IPS-11a (cell line): ENCODE results near the gene HES2.
A peak's percentile ranks its signal among the peaks of the same experiment; 100 is the strongest.
"Not testable (repeated sequence)": the region's sequence is repeated elsewhere in the genome, so short reads cannot be mapped to it uniquely, and the experiment has no call there.

ENCODE experiments used
- H3K4me3 ChIP-seq: one replicate; pipeline ENCODE4 v1.5.1; 2013; ENCODE audit warnings: low read depth, low read length, control low read depth

Gene HES2

GRCh38 chr1:6419397-6419803 is 319 bp downstream of the HES2 start:
- peak overlapping the region; percentile 4 for H3K4me3 ChIP-seq

GRCh38 chr1:6418668-6419396 is 887 bp downstream of the HES2 start:
- peak overlapping the region; percentile 24 for H3K4me3 ChIP-seq

DNA sequence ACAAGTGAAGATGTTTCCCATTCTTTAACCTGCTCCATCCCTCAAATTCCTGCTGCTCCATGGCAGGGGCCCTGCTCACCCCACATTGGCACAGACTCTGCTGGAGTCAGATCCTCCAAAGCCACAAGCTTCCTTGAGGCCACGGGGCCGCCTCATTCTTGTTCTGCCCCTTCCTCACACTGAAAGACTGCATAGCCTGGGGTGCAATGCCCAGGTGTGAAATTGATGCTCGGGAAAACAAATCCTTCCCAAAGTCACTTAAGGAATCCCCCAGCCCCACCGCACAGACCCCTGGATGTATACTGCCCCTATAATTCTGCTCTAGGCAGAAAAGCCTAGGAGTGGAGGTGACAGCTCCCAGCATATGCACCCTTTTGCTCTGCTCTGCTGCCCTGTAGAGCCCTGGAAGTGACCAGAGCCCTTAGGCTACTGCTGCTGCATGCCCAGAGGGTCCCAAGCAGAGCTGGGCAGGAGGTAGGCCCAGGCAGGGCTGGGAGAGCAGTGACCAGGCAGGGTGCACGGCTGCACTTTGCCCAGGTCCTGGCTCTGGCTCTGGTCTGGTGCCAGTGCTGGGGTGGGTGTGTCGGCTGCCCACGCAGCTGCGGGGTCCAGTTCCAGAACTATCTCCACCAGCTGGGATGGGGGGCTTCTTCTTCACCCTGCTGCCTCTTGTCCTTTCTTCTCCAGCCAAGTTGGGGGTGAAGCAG is 1.6 kb downstream of the HES2 start:
- no peak overlapping the region for H3K4me3 ChIP-seq

DNA sequence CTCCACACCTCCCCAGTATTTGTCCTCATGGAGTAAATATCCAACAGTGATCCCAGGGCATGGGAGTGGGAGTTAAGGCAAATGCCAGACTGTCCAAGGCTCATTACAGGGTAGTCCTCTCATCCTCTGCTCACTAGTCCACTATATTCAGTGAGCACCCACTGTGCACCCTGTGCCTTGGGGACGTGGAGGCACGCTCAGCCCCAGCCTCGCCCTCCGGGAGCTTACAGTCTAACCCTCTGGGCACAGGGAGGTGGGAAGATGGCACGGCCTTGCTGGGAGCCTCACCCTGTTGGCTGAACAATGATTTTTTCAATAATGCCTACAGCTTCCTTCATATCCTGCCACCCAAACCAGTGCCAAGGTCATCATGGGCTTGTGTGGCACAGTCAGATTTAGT is 2.8 kb downstream of the HES2 start:
- no peak overlapping the region for H3K4me3 ChIP-seq

DNA sequence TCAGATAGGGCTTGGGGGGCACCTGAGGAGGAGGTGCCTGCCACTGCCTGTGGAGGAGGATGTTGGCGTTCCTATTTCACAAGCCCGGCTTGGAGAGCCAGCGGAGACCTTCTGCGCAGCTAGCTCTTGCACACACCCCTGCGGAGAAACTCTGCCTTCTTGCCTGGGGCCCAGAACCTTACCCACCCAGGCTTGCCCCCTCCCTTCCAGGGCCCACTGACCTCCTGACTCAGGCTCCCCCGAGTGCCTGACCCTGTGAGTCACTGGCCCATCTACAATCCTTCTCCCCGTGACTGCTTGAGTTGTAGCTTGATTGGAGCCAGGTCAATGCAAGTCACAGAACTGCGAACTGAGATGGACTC is 3.4 kb downstream of the HES2 start:
- no peak overlapping the region for H3K4me3 ChIP-seq

- no peak overlapping the region for H3K4me3 ChIP-seq
Measured at GRCh38 chr1:6414881-6415626, 4.7 kb downstream of the HES2 start.

DNA sequence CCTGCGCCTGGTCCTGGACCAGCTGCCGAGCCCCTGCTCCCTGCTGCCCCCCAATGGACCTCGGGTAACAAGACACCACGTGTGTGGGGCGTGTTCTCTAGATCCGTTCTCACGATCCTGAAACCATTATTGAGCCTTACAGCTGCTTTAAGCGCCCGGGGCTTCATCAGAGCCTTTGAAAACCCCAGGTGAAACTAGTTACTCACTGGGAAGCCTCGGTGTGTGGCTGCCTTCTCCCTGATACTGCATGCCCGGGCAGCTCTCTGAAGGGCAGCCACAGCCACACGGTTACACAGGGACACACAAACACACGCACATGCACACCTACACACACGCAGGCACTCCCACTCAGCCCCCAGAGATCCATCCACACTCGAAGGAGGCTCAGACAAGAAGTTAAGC is 5.3 kb downstream of the HES2 start:
- no peak overlapping the region for H3K4me3 ChIP-seq

- H3K4me3 ChIP-seq: no peak overlapping the region
Measured at GRCh38 chr1:6412896-6413295, 6.8 kb downstream of the HES2 start.

GRCh38 chr1:6410248-6410893 is 9.3 kb downstream of the HES2 start:
- no peak overlapping the region for H3K4me3 ChIP-seq

GRCh38 chr1:6409733-6410132 is 10.0 kb downstream of the HES2 start:
- no peak overlapping the region for H3K4me3 ChIP-seq

DNA sequence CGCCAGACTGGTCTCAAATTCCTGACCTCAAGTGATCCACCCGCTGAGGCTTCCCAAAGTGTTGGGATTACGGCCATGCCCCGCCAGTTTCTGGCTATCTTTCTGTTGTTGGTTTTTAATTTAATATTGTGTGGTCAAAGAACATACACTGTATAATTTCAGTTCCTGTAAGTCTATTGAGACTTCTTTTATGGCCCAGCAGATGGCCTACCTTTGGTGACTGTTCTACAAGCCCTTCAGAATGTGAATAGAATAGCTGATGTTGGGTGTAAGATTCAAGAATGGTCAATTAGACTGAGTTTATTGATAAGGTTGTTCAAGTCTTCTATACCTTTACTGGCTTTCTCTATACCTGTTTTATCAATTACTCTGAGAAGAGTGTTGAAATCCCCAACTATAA is 10.7 kb downstream of the HES2 start:
- H3K4me3 ChIP-seq: no peak overlapping the region

DNA sequence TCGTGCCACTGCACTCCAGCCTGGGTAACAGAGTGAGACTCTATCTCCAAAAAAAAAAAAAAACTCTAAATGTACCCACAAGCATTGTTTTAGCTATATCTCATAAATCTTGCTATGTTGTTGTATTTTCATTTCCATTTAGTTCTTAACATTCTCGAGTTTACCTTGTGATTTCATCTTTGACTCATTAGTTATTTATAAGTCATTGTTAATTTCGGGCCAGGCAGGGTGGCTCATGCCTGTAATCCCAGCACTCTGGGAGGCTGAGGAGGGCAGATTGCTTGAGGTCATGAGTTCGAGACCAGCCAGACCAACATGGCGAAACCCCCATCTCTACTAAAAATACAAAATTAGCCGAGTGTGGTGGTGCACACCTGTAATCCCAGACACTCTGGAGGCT is 11.7 kb downstream of the HES2 start:
- no peak overlapping the region for H3K4me3 ChIP-seq

GRCh38 chr1:6401673-6402072 is 18.0 kb downstream of the HES2 start:
- H3K4me3 ChIP-seq: no peak overlapping the region

- no peak overlapping the region for H3K4me3 ChIP-seq
Measured at GRCh38 chr1:6399294-6399693, 20.4 kb downstream of the HES2 start.

DNA sequence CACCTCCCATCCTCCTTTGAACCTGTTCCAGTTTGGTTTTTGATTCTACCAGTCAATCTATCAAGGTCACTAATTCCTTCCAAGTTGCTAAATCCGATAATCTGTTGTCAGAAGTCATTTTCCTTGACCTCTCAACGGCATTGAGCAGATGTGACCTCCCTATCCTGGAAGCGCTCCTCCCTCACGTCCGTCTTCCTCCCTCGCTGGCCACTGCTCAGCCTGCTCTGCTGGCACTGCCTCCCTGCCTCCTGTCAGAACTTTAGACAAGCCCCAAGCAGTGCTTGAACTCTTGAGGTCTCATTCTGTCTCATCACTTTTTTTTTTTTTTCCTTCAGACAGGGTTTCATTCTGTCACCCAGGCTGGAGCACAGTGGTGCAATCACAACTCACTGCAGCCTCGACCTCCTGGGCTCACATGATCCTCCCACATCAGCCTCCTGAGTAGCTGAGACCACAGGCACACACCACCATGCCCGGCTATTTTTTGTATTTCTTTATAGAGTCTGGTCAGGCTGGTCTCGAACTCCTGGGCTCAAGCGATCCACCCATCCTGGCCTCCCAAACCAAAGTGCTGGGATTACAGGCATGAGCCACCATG is 21.8 kb downstream of the HES2 start:
- no peak overlapping the region for H3K4me3 ChIP-seq

GRCh38 chr1:6396998-6397397 is 22.7 kb downstream of the HES2 start:
- no peak overlapping the region for H3K4me3 ChIP-seq

DNA sequence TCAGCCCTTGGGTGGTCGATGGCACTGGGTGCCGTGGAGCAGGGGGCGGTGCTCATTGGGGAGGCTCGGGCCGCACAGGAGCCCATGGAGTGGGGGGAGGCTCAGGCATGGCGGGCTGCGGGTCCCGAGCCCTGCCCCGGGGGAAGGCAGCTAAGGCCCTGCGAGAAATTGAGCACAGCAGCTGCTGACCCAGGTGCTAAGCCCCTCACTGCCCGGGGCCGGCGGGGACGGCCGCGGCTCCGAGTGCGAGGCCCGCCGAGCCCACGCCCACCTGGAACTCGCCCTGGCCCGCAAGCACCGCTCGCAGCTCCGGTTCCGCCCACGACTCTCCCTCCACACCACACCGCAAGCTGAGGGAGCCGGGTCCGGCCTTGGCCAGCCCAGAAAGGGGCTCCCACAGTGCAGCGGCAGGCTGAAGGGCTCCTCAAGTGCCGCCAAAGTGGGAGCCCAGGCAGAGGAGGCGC is 23.9 kb downstream of the HES2 start:
- H3K4me3 ChIP-seq: not testable (repeated sequence)

DNA sequence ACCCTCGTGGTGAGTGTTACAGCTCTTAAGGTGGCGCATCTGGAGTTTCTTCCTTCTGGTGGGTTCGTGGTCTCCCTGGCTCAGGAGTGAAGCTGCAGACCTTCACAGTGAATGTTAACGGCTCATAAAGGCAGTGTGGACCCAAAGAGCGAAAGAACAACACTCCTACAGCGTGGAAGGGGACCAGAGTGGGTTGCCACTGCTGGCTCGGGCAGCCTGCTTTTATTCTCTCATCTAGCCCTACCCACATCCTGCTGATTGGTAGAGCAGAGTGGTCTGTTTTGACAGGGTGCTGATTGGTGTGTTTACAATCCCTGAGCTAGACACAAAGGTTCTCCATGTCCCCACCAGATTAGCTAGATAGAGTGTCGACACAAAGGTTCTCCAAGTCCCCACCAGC is 24.6 kb downstream of the HES2 start:
- H3K4me3 ChIP-seq: not testable (repeated sequence)

- peak within 1 kb of the TSS; percentile 62 for H3K4me3 ChIP-seq
Measured at GRCh38 chr1:6393400-6394187, 26.1 kb downstream of the HES2 start, which contains the start of gene ACOT7. TSS of gene ACOT7 (minus strand) at chr1:6393767. CDS start at chr1:6393399, 368 bp downstream.

- peak overlapping the region; percentile 62 for H3K4me3 ChIP-seq
Measured at GRCh38 chr1:6392809-6393399, 26.8 kb downstream of the HES2 start.
